Measurements from ENCODE around the gene GPR176.
"Not testable (repeated sequence)": the region's sequence is repeated elsewhere in the genome, so short reads cannot be mapped to it uniquely, and the experiment has no call there.

GPR176 gene

DNA sequence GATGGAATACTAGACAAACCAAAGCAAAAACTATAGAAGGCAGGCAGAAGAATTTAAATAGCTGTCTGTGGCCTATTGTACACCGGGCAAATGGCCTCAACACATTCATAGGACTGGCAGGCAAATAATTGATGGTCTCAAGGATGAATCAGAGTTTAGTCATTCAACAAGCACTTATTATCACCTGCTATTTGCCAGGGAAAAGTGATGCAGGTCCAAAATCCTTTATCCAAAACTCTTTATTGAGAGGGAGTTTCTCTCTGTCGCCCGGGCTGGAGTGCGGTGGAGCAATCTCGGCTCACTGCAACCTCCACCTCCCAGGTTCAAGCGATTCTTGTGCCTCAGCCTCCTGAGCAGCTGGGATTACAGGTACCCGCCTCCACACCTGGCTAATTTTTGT is 16.1 kb upstream of the GPR176 start:
- peak; percentile 8 for DNase-seq (ENCODE audit: low spot score)

GRCh38 chr15:39935241-39935640 is 15.2 kb upstream of the GPR176 start:
- DNase-seq (ENCODE audit: low spot score): no peak

DNA sequence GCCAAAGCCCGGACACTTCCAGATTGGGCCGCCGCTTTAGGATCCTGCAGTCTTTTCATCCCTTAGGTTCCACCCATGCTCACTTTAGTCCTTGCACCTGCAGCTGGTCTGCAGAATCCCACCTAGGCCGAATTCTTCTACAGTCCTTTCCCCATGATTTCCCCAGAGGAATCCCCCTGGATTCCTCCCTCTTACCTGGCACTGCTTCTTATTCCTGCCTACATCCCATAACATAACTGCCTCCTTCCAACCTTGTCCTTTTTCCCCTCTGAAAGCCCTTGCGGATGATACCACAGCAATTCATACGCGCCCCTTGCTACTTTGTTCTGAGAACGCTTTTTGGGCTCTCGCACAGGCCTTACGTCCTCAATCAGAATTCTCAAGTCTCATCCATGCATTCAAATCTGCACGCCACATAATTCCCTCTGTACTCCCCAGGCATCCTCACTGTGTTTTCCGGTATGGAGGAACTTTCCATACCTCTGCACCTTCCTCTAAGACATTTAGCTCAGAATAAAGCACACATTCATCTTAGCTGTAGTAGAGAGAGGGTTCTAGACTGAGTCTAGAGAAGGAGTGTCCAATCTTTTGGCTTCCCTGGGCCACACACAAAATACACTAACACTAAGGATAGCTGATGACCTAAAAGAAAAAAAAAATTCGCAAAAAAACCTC is 14.5 kb upstream of the GPR176 start:
- DNase-seq (ENCODE audit: low spot score): peak; percentile 16

DNA sequence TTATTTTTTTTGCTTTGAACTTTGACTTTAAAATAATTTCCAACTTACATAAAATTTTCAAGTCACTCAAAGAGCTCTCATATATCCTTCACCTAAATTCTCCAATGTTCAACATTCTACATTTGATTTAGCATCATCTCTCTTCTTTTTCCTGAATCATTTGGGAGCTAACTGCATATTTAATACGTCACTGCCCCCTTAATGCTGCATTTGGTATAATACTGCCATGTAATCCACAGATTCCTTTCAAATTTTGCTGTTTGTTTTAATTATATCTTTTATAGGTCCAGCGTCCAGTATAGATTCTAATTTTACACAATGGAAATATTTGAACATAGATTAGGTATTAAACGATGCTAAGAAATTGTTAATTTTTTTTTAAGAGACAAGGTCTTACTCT is 11.5 kb upstream of the GPR176 start:
- no peak for DNase-seq (ENCODE audit: low spot score)

GRCh38 chr15:39926526-39926925 is 6.5 kb upstream of the GPR176 start:
- no peak for DNase-seq (ENCODE audit: low spot score)

DNA sequence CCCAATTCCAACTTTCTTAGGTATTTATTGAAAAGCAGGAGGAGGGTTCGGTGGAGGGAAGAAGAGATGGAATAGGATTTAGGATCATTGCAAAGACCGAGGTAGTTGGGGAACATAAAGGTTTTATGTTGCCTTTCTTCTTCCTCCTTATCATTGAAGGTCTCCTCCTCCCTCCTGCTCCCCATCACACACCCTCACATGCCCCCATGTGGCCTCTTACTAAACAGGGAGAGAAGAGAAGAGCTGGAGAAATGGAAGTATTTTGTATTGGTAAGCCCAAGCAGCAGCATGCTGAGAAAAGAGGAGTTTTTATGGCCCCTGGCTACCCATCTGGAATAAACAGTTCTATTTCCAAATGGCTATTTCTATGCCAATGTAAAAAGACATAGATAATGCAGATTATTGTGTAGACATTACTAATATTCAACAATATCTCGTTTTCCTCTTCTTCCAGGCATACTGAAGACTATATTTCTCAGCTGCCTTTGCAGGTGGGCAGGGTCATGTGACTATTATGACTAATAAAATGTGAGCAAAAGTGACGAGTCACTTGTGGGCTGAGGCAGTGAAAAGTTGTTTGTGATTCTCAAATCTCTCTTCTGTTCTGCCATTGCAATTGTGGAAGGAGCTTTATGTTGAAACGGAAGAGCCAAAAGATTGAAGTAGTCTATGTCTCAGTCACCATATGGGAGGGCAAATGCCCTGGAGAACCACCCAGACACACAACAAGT is 5.2 kb upstream of the GPR176 start:
- DNase-seq (ENCODE audit: low spot score): no peak

DNA sequence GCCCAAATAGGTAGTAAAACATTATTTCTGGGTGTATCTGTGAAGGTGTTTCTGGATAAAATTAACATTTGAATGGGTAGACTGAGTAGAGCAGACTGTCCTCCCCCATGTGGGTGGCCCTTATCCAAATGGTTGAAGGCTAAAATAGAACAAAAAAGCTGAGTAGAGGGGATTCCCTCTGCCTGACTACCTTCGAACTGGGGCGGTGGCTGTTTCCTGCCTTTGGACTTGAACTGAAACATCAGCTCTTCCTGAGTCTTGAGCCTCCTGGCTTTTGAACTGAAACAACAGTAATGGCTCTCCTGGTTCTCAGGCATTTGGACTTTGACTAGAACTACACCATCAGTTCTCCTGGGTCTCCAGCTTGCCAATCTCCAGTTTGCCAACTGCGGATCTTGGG is 4.4 kb upstream of the GPR176 start:
- DNase-seq (ENCODE audit: low spot score): no peak

DNA sequence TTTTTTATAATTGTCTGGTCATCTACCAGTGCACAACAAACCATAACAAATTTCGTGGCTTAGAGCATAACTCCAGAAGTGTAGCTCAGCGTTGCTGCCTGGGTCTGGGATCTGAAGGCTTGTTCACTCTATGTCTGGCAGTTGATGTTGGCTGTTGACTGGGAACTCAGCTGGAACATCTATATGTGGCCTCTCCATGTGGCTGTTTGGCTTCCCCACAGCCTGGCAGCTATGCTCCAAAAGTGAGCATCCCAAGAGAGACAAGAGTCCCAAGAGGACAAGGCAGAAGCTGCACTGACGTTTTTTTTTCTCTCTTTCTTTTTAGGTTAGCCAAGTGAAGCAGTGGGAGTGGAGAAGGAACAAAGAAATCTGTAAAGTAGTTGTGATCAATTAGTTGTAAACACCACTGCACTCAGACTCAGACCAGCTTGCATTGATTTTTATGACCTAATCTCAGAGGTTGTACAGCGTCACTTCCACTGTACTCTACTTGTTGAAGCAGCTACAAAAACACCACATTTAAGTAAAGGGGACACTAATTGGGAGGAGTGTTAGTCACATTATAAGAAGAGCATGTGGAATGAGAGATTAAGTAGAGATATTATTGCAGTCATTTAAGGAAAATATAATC is 2.5 kb upstream of the GPR176 start:
- no peak for DNase-seq (ENCODE audit: low spot score)

GRCh38 chr15:39921274-39921638 is 1.2 kb upstream of the GPR176 start:
- DNase-seq (ENCODE audit: low spot score): no peak

DNA sequence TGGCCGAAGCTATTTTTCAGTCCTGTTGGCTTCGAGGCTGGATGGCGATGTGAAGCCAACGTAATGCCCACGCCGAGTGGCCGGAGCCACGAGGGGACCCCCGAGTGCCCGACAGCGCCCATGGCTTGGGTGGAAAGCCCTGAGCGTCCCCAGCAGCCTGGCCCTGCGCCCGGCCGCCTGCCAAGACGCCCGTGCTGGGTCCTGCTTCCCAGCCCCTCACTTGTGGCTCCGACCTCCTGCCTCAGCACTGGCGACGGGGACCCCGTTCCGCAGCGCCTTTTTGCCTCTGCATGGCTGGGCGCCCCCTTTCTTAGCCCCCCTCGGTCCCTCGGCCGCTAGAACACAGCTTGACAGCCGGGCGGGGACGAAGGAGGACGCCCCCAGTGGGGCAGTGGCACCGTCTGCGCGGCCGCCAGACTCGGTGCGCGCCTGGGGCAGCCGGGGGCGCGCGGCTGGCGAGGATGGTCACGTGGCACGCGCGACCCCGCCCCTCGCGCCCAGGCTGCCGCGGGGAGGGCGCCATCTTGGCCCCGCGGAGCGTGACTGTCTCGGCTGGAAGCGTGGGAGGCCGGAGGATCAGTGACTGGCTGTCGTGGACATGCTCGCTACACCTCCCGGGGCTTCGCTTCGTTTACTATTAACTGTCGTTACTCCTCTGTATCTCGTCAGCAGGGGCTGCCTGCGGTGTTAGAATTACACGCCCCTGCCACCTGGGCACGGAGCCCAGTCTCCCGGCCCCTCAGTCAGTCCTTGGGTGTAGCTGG is 626 bp upstream of the GPR176 start:
- DNase-seq (ENCODE audit: low spot score): peak; percentile 69

DNA sequence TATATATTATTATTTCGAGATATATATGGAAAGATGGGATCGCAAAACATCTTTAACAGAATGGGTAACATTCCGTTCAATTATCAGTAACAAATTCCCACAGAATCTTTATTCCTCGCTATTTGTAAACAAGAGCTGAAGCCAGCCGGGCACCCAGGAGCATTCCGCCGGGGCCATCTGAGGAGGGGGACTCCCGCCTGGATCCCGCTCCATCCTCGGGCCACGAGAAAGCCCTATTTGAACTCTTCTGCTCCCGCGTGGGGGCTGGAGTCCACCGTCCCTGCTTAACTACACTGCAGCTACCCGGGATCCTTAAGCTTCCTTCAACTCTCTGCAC is 687 bp downstream of the GPR176 start:
- no peak for DNase-seq (ENCODE audit: low spot score)

- DNase-seq (ENCODE audit: low spot score): no peak
Observed at GRCh38 chr15:39918688-39919385, 1.2 kb downstream of the GPR176 start.

DNA sequence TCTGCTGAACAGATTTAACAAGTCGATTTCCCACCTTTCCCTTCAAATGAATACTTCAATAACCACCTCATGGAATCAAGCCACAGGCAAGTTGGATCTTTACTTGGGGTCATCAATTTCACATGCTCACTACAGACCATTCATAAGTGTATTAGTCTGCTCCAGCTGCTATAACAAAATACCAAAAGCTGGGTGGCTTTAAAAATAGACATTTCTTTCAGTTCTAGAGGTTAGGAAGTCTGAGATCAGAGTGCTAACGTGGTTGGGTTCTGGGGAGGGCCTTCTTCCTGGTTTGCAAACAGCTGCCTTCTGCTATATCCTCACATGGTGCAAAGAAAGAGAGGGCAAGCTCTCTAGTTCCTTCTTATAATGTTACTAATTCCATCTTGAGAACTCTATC is 5.1 kb downstream of the GPR176 start:
- no peak for DNase-seq (ENCODE audit: low spot score)

DNA sequence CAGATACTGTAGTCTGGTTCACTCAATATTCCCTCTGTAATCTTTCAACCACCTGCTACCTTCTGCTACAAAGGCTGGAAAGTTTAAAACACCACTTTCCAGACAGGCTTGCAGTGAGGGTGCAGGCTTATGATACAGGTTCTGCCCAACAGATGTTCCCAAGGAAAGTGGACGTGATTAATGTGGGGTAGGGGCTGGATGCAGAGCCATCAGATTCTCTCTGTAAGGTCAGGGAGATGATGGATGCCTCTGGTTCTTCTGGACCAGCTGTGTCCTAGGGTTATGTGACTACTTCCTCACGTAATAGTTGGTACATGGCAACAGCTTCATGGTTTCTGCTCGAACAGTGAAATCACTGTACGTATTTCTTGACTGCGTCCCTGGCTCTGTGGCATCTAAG is 11.1 kb downstream of the GPR176 start:
- no peak for DNase-seq (ENCODE audit: low spot score)

DNA sequence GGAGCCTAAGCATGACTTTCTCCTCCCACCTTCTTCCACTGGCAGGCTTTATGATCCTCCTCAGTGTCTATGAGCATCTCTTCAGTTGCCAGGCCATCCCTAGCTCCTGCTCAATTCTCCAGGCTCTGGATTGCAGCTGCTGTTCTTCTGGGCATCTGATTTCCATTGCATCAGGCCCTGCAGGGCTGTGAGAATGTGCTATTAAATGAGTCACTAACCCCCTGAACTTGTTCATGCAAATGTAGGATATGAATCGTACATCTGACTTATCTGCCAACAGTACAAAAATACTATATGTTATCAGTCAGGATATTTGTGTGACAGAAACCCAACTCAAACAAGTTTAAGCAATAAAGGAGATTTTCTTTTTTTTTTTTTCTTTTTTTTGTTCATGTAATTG is 11.9 kb downstream of the GPR176 start:
- no peak for DNase-seq (ENCODE audit: low spot score)

DNA sequence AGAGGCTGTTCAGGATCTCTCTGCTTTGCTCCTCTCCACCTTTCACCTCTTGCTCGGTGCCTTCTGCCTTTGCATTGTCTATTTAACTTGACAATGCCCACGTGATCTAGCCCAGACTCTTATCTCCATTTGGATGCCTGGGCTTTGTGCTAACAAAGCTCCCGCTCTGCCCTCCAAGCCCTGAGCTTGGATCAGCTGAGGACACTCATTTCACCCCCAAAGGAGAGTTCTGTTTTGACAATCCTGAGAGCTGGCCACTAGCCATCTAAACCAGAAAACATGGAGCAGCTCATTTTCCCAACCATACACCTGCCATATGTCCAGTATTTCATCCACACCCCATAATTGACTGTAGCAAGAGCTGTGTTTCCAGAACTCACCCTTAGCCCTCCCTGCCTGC is 12.8 kb downstream of the GPR176 start:
- DNase-seq (ENCODE audit: low spot score): no peak

DNA sequence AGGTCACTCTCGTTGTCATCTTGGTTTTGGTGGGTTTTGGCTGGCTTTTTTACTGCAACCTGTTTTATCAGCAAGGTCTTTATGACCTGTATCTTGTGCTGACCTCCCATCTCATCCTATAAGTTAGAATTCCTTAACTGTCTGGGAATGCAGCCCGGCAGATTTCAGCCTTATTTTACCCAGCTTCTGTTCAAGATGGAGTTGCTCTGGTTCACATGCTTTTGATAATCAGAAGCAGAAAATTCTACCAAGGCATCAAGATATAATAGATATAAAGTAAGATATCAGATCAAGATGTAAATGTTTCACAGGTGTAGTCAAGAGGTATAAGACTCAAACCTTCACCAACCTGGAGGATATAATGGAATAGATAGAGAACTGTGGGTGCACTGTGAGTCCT is 16.0 kb downstream of the GPR176 start:
- DNase-seq (ENCODE audit: low spot score): no peak

DNA sequence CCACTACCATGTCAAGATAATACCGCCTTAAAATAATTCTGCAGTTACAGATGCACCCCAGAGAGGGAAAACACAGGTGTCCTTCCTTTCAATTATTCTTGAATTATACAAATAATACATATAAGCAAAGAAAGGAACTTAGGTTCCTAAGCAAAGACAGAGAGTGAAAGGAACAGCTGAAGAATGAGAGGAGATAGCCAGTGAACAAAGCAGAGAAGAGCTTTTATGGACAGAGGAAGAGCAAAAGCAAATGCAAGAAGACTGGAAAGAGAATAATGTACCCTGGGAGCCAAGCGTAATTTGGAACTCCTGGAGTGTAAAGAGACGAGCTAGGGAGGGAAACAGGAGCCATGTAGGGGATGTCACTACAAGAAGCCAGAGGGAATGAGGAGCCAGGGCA is 21.7 kb downstream of the GPR176 start:
- DNase-seq (ENCODE audit: low spot score): no peak

DNA sequence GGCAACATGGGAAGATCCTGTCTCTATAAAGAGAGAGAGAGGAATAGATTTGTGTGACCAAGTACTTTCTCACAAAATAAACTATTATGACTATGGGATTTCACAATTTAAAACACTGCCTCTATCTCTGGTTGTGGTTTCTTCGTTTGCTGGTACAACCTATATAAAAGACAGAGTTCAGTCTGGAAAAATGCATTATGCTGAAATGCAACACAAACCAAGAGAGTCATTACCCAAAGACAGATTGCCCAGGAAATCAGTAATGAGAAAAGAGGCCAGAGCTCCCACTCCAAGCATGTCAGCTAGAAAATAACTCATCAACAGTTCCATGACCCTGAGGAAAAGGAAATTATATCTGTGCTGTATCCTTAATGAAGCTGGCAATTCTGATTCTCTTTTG is 23.2 kb downstream of the GPR176 start:
- DNase-seq (ENCODE audit: low spot score): no peak

DNA sequence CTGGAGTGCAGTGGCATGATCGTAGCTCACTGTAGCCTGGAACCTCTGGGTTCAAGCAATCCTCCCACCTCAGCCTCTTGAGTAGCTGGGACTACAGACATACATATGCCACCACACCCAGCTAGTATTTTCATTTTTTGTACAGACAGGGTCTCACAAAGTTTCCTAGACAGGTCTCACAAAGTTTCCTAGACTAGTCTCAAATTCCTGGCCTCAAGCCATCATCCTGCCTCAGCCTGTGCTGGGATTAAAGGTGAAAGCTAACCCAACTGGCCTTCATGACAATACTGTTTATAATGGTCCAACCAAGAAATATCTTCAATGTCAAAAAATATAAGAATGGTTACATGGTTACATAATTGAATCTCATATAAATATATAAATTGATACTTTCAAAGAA is 24.0 kb downstream of the GPR176 start:
- DNase-seq (ENCODE audit: low spot score): no peak

DNA sequence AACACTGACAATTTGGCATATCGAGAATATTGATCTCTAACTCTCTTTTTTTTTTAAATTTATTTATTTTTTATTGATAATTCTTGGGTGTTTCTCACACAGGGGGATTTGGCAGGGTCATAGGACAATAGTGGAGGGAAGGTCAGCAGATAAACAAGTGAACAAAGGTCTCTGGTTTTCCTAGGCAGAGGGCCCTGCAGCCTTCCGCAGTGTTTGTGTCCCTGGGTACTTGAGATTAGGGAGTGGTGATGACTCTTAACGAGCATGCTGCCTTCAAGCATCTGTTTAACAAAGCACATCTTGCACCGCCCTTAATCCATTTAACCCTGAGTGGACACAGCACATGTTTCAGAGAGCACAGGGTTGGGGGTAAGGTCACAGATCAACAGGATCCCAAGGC is 27.0 kb downstream of the GPR176 start:
- DNase-seq (ENCODE audit: low spot score): not testable (repeated sequence)

DNA sequence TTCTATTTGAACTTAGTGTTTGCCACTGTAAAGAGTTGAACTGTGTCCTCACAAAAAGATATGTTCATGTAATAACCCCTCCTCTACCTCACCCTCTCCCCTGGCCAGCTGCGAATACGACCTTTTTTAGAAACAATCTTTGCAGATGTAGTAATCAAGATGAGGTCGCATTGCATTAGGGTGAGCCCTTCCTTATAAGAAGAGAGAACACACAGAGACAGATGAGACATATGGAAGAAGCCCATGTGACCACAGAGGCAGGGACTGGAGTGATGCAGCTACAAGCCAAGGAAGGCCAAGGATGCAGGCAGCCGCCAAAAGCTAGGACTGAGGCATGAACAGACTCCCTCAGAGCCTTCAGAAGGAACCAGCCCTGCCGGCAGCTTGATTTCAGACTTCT is 27.6 kb downstream of the GPR176 start:
- no peak for DNase-seq (ENCODE audit: low spot score)

All from SW480 (cell line).